NK-92 treated with Interleukin-12 subunit alpha and Interleukin-12 subunit beta, amount 100 ng/mL, for 24 hours (cell line): ENCODE data around the gene LTC4S.
"Not testable (repeated sequence)": the region's sequence is repeated elsewhere in the genome, so short reads cannot be mapped to it uniquely, and the experiment has no call there.

Experiments
- DNase-seq: peaks from one replicate; lab custom pipeline; 2025; lab: John Stamatoyannopoulos, UW

LTC4S gene

GRCh38 chr5:179827680-179828079 is 33.9 kb downstream of the LTC4S start:
- DNase-seq = no peak

- DNase-seq = no peak
These were observed 35.1 kb downstream of the LTC4S start for GRCh38 chr5:179828756-179829421.

- DNase-seq = no peak
These were observed 36.1 kb downstream of the LTC4S start for GRCh38 chr5:179829732-179830435.

GRCh38 chr5:179830818-179831468 is 37.2 kb downstream of the LTC4S start:
- no peak for DNase-seq

GRCh38 chr5:179832039-179832745 is 38.4 kb downstream of the LTC4S start:
- DNase-seq = no peak

GRCh38 chr5:179833056-179833708 is 39.4 kb downstream of the LTC4S start:
- no peak for DNase-seq

GRCh38 chr5:179833709-179834070 is 39.9 kb downstream of the LTC4S start:
- no peak for DNase-seq

GRCh38 chr5:179834120-179834519 is 40.3 kb downstream of the LTC4S start:
- DNase-seq = no peak

GRCh38 chr5:179834871-179835270 is 41.1 kb downstream of the LTC4S start:
- not testable (repeated sequence) for DNase-seq

- peak; percentile 44 for DNase-seq
These were observed 42.6 kb downstream of the LTC4S start for GRCh38 chr5:179836225-179837019.

GRCh38 chr5:179837076-179838011 is 43.6 kb downstream of the LTC4S start:
- DNase-seq = no peak

GRCh38 chr5:179839328-179840256 is 45.8 kb downstream of the LTC4S start:
- DNase-seq = no peak

- no peak for DNase-seq
These were observed 46.5 kb downstream of the LTC4S start for GRCh38 chr5:179840321-179840720.

- DNase-seq = no peak
These were observed 47.0 kb downstream of the LTC4S start for GRCh38 chr5:179840766-179841165.

GRCh38 chr5:179841621-179842020 is 47.8 kb downstream of the LTC4S start:
- DNase-seq = no peak
